Stimulated activated effector memory CD8-positive, alpha-beta T cell treated with anti-CD3 and anti-CD28 coated beads, Interleukin-12 subunit alpha, Interleukin-12 subunit beta, amount 100 ng/mL, for 72 hours (primary cell): Measurements from ENCODE around the gene SLC38A11.
"Not testable (repeated sequence)": the region's sequence is repeated elsewhere in the genome, so short reads cannot be mapped to it uniquely, and the experiment has no call there.

Source experiments
- ATAC-seq: fragments of 150-1000 bp; cut with Tn5 transposase; 2 replicates; pipeline ENCODE4 v1.10.0; 2021
- DNase-seq, 2 donors: peaks; one replicate each; pipeline ENCODE4 v3.0.0; 2021 to 2022; ENCODE audit warnings: low spot score in 2 of 2
- H3K27ac Mint-ChIP-seq: one replicate; pipeline ENCODE4 v1.8.0; 2022; ENCODE audit warnings: mild to moderate bottlenecking, mixed read lengths
- H3K36me3 Mint-ChIP-seq: one replicate; pipeline ENCODE4 v1.8.0; 2022; ENCODE audit warnings: mild to moderate bottlenecking, mixed read lengths
- H3K4me1 Mint-ChIP-seq: one replicate; pipeline ENCODE4 v1.8.0; 2022; ENCODE audit warnings: mixed read lengths
- H3K4me3 Mint-ChIP-seq: one replicate; pipeline ENCODE4 v1.8.0; 2022; ENCODE audit warnings: mild to moderate bottlenecking, mixed read lengths
- H3K9me3 Mint-ChIP-seq: one replicate; pipeline ENCODE4 v1.8.0; 2022; ENCODE audit warnings: mixed read lengths

The SLC38A11 gene

DNA sequence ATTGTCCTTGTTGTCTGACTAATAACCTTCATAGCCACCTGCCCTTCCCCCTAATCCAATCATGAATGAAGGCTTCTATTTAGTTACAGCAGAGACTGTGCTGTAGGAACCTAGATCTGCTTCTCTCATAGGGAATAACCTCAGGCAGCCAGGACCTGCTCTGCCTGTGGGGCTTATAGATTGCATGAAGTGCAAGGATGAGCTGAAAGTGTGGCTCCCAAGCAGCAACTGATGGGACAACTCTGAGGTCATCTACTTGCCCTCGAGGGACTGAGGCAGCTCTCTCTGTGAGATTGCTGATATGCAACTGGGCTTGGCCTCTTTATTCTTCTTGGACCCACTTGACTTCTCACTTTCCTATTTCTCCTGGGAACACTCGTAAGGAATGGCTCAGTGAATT lies 23.8 kb upstream of the SLC38A11 start:
- no peak overlapping the region for H3K4me3 Mint-ChIP-seq
- H3K27ac Mint-ChIP-seq = no peak overlapping the region
- no peaks in the 10 kb centered on the region for H3K9me3 Mint-ChIP-seq
- DNase-seq (no peak), ATAC-seq (no peak)
- H3K36me3 Mint-ChIP-seq = no peaks in the 10 kb centered on the region
- H3K4me1 Mint-ChIP-seq = no peaks in the 10 kb centered on the region

- ATAC-seq = peak; percentile 46
- H3K36me3 Mint-ChIP-seq, H3K4me1 Mint-ChIP-seq, DNase-seq, H3K27ac Mint-ChIP-seq, H3K4me3 Mint-ChIP-seq, H3K9me3 Mint-ChIP-seq: not testable (repeated sequence)
These were observed 21.6 kb upstream of the SLC38A11 start for GRCh38 chr2:164976875-164977470.

DNA sequence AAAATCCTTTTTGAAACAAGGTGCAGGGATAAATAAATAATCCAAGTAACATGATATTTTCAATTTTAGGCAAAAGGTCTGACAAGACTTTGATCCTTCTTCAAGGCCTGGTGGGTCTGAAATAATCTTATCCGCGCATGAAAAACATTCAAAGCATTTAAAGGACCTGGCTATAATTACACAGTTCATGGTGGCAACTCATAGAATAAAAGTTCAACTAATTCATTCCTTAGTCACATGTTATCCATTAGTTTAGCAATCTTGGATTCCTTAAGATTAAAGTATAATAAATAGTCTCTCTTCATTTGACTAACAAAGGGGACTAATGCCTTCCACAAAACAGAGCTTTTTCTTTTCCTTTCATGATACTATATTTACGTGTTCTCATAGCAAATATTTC lies 21.0 kb upstream of the SLC38A11 start:
- ATAC-seq (no peak), DNase-seq (no peak)
- Mint-ChIP-seq H3K4me3 (no peak overlapping the region), H3K9me3 (no peaks in the 10 kb centered on the region), H3K4me1 (no peaks in the 10 kb centered on the region), H3K27ac (no peak overlapping the region), H3K36me3 (no peaks in the 10 kb centered on the region)

GRCh38 chr2:164975891-164976290 lies 20.6 kb upstream of the SLC38A11 start:
- H3K27ac Mint-ChIP-seq = no peak overlapping the region
- no peak overlapping the region for H3K4me3 Mint-ChIP-seq
- H3K36me3 Mint-ChIP-seq = no peaks in the 10 kb centered on the region
- DNase-seq (no peak), ATAC-seq (no peak)
- no peaks in the 10 kb centered on the region for H3K9me3 Mint-ChIP-seq
- no peaks in the 10 kb centered on the region for H3K4me1 Mint-ChIP-seq

DNA sequence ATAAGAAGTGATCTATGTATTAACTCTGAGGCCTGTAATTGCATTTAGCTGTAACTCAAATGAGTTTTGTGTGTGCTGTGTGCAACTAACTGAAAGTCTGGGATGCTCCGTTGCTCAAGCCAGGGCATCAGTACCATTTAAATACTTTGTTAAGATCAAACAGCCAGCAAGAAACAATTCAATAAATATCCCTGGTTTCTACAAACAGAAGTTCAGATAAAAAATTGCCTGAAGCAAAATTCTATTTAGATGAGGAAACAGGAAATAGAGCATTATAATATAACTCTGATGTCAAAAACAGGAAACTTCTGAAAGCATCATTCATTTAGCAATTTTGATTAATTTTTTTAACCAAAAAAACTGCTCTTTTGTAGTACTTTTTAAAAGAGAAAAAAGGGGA lies 18.9 kb upstream of the SLC38A11 start:
- DNase-seq (no peak), ATAC-seq (no peak)
- no peaks in the 10 kb centered on the region for H3K4me1 Mint-ChIP-seq
- no peak overlapping the region for H3K27ac Mint-ChIP-seq
- no peaks in the 10 kb centered on the region for H3K36me3 Mint-ChIP-seq
- peaks cover 3% of the 10 kb centered on the region for H3K9me3 Mint-ChIP-seq
- H3K4me3 Mint-ChIP-seq = no peak overlapping the region

GRCh38 chr2:164972216-164972615 lies 16.9 kb upstream of the SLC38A11 start:
- ATAC-seq = no peak
- Mint-ChIP-seq H3K4me3 (no peak overlapping the region), H3K27ac (no peak overlapping the region), H3K4me1 (no peaks in the 10 kb centered on the region), H3K36me3 (no peaks in the 10 kb centered on the region), H3K9me3 (peaks cover 3% of the 10 kb centered on the region)
- DNase-seq = no peak

DNA sequence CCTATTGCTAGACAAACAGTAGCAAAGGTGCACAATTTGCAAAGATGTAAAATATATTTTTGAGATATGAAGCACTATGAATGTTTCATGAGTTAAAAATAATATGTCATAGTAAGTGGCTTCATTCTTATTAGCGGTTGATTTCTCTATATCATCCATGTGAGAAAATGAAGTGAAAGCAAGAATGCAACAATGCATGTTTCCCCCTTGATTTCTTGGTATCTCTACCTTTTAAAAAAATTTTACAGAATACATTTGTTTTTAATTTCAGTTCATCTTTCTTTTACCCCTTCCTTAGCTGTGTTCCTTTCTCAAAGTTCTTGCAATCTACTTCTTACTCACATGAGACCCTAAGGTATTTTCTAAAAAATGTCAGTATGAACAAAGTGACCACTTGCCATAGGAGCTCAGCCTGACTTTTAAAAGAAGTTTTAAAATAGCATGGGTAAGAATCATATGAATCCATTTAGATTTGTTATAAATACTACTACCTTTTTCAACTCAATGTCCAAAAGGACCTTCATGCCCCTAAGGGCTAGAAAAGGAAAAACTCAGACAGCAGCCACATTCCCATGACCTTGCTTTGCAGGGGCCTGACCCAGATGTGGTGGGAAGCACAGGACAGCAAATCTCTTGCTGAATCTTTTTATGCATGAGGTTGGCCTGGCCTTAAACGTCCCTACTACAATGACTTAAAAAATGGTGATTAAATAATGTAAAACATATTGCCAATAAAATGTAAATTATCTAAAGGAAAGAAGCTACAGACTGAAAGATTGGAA lies 14.8 kb upstream of the SLC38A11 start:
- ATAC-seq (no peak), DNase-seq (no peak)
- Mint-ChIP-seq H3K36me3 (no peaks in the 10 kb centered on the region), H3K4me1 (no peaks in the 10 kb centered on the region), H3K4me3 (no peak overlapping the region), H3K27ac (no peak overlapping the region), H3K9me3 (peaks cover 3% of the 10 kb centered on the region)

DNA sequence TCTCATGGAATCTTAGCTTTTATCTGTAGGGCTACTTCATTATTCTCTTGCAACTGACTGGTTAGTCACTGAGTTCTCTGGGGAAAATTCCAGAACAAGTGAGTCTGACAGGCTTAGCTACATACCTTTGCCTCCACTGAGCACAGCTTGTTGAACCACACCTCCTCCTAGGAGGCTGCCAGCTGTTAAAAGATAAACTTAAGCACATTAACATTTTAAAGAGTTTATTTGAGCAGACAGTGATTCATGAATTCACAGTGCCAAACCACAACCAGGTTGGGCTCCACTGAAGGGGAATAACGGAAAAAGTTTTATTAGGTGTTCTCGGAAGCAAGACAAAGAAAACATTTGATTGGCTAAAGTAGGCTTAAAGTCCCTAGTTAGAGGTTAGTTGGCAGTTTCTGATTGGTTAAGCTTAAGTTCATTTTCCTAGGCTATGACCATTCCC lies 12.5 kb upstream of the SLC38A11 start:
- H3K36me3 Mint-ChIP-seq = no peaks in the 10 kb centered on the region
- ATAC-seq (no peak), DNase-seq (no peak)
- H3K27ac Mint-ChIP-seq = no peak overlapping the region
- peaks cover 3% of the 10 kb centered on the region for H3K9me3 Mint-ChIP-seq
- H3K4me3 Mint-ChIP-seq = no peak overlapping the region
- H3K4me1 Mint-ChIP-seq = no peaks in the 10 kb centered on the region

DNA sequence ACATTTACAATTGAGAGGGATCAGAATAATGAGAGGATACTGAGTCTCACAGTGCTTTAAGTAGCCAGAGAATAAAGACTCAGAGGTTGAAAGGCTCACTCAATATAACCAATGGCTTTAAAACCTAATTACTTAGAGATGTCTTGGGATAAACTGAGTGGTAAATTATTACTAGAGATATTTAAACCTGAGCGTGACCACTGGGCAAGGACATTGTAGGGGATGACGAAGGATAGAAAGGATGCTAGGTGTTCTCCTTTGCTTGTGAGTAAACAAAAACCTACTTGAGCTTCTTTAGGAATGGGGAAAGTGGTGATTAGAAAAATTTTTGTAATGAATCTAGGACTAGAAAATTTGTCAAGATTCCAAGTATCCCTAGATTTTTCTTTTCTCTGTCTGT lies 12.0 kb upstream of the SLC38A11 start:
- no peaks in the 10 kb centered on the region for H3K4me1 Mint-ChIP-seq
- no peak overlapping the region for H3K4me3 Mint-ChIP-seq
- H3K36me3 Mint-ChIP-seq = no peaks in the 10 kb centered on the region
- ATAC-seq (no peak), DNase-seq (no peak)
- H3K9me3 Mint-ChIP-seq = peaks cover 3% of the 10 kb centered on the region
- no peak overlapping the region for H3K27ac Mint-ChIP-seq

DNA sequence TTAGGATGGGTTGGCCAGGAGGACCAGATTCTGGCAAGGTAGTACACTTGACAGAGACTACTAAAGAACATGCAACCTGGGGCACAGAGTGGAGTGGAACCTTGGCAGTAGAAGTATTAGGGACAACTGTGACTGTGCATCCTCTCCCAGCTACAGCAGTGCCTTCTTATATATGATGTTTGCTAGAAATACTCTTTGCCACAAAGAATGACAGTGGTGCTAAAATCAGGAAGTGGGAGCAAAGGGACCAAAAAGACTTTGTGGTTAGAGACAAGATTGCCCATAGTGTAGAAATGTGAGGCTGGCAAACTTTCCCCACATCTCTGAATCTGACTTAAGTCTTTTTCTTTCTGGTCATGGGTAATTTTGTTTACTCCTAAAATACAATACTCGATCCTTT lies 9.4 kb upstream of the SLC38A11 start:
- Mint-ChIP-seq H3K4me3 (no peak overlapping the region), H3K36me3 (no peaks in the 10 kb centered on the region), H3K4me1 (no peaks in the 10 kb centered on the region), H3K27ac (no peak overlapping the region), H3K9me3 (no peaks in the 10 kb centered on the region)
- ATAC-seq (no peak), DNase-seq (no peak)

DNA sequence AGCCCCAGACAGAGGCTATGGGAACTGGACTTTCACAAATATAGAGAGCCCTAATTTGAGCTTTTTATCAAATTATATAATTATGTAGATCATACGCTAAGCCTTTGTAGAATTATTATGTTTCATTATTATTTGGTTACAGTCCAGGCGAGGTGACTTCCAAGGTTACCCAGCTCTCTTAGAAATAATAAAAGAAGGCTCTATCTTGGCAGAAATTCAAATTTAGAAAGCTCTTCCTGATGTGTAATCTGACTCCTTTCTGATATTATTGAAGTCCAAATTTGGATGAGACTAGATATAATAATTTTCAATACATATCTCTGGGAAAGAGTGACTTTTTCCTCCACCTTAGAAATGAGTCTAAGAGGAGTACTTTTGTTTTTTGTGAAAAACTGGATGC lies 4.8 kb upstream of the SLC38A11 start:
- Mint-ChIP-seq H3K27ac (no peak overlapping the region), H3K36me3 (no peaks in the 10 kb centered on the region), H3K4me1 (no peaks in the 10 kb centered on the region), H3K4me3 (no peak overlapping the region), H3K9me3 (no peaks in the 10 kb centered on the region)
- DNase-seq (no peak), ATAC-seq (no peak)

GRCh38 chr2:164954186-164954585 lies 1.1 kb downstream of the SLC38A11 start:
- Mint-ChIP-seq H3K4me1 (no peaks in the 10 kb centered on the region), H3K4me3 (no peak overlapping the region), H3K9me3 (no peaks in the 10 kb centered on the region), H3K36me3 (no peaks in the 10 kb centered on the region), H3K27ac (no peak overlapping the region)
- no peak for DNase-seq
- ATAC-seq = no peak

GRCh38 chr2:164953279-164953678 lies 2.0 kb downstream of the SLC38A11 start:
- Mint-ChIP-seq H3K9me3 (no peaks in the 10 kb centered on the region), H3K36me3 (no peaks in the 10 kb centered on the region), H3K27ac (no peak overlapping the region), H3K4me1 (no peaks in the 10 kb centered on the region), H3K4me3 (no peak overlapping the region)
- DNase-seq = no peak
- ATAC-seq = no peak

DNA sequence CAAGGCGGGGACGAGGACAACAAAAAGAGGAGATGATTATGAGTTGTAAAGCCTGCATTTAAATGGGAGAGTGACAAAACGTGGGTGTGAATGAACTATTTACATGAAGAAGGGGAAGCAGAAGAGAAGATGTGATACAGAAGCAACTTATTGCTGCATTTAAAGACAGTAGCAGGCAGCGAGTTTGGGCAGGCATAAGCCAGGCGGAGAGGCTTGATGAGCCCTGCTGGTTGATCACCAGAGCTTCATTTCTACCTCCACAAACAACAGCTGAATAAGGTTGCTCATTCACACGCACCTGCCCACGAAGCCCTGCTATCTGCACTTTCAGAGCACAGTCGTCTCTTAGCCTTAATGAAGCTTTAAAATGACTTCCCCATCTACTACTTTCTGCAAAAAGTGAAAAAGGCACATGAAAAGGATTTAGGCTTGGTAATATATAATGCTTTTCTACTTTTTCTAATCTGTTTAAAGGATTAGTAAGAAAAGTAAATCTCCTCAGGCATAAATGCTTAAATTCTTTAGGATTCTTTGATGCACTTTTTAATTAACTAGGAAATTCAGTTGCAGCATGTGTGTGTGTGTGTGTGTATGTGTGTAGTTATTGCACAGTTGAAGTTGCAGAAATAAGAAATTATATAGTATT lies 3.1 kb downstream of the SLC38A11 start:
- H3K27ac Mint-ChIP-seq = no peak overlapping the region
- no peak overlapping the region for H3K4me3 Mint-ChIP-seq
- no peaks in the 10 kb centered on the region for H3K36me3 Mint-ChIP-seq
- DNase-seq (no peak), ATAC-seq (no peak)
- no peaks in the 10 kb centered on the region for H3K4me1 Mint-ChIP-seq
- no peaks in the 10 kb centered on the region for H3K9me3 Mint-ChIP-seq

DNA sequence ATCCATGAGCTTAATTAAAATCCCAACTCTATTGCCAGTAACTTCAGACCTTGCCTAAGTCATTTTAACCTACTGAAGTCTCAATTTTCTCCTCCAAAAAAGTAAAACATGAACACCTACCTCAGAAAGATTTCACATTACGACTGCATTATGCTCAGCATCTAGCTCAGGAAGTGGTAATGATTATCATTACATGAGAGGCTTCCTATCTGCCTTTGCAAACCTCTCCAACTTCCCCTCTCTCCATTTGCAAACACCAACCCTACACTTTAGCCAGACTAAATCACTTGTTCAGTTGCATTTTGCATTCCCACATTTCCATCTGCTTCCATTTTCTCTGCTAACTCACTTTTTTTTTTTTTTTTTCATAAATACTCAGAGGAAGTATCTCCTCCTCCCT lies 6.8 kb downstream of the SLC38A11 start:
- Mint-ChIP-seq H3K27ac (no peak overlapping the region), H3K36me3 (no peaks in the 10 kb centered on the region), H3K9me3 (no peaks in the 10 kb centered on the region), H3K4me3 (no peak overlapping the region), H3K4me1 (no peaks in the 10 kb centered on the region)
- DNase-seq = no peak
- no peak for ATAC-seq

GRCh38 chr2:164947281-164947680 lies 8.0 kb downstream of the SLC38A11 start:
- no peak overlapping the region for H3K27ac Mint-ChIP-seq
- H3K4me1 Mint-ChIP-seq = no peaks in the 10 kb centered on the region
- H3K4me3 Mint-ChIP-seq = no peak overlapping the region
- ATAC-seq (no peak), DNase-seq (no peak)
- no peaks in the 10 kb centered on the region for H3K36me3 Mint-ChIP-seq
- H3K9me3 Mint-ChIP-seq = peaks cover 3% of the 10 kb centered on the region
